ENCODE data around the gene FETUB. TPM values are rescaled to one million over a fixed set of nuclear protein-coding genes. Genes with fewer than 3 reads are reported as not detected.

FETUB gene
- total and polyA plus RNA-seq, 2 of the 4 experiments (the other 2 are of a cell fraction) = not detected

DNA sequence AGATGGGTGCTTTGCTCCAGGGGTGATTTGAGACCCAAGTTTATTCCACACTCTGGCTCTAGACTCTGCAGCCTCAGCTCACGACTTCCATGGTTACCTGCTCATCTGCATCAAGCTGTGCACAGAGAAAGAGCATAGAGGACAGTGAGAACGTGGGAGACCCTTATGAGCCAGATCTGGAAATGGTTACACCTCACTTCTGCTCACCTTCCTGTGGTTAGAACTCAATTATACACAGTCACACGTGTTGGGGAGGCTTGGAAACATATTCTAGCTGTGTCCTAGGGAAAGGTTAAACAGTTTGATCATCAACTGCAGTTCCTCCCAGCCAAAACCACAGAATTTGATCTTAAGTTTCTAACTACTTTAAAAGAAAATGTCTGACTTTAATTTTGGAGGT is 1.8 kb downstream of the FETUB start:
- Histone ChIP-seq H4K91ac (ENCODE audit: insufficient read depth, low read depth, low read length) (no peak overlapping the region), H2AFZ (replicated peaks; ENCODE audit: low read length, poor library complexity) (no peak overlapping the region), H2BK15ac (ENCODE audit: low read depth, low read length) (no peak overlapping the region), H3K9ac (ENCODE audit: low read depth, low read length) (no peak overlapping the region), H3K23ac (ENCODE audit: low read depth, low read length) (no peak overlapping the region), H3K4me2 (ENCODE audit: low read depth, low read length) (no peak overlapping the region), H3K18ac (ENCODE audit: low read depth, low read length) (no peak overlapping the region), H3K4me1 (ENCODE audit: control insufficient read depth, insufficient read depth, low read length) (no peaks in the 10 kb centered on the region), H4K8ac (ENCODE audit: low read depth in 2 of 2, low read length in 2 of 2) (no peak overlapping the region), H4K20me1 (ENCODE audit: insufficient read depth, low read length) (no peaks in the 10 kb centered on the region), H3K4ac (ENCODE audit: low read depth, low read length) (no peak overlapping the region), H3K9me3 (ENCODE audit: control insufficient read depth, insufficient read depth, low read length) (no peaks in the 10 kb centered on the region), H2AK5ac (ENCODE audit: low read depth, low read length) (no peak overlapping the region), H2AK9ac (replicated peaks; ENCODE audit: low read depth, low read length, poor library complexity) (no peak overlapping the region), H2BK20ac (ENCODE audit: low read depth, low read length) (no peak overlapping the region), H3K56ac (ENCODE audit: extremely low read depth, insufficient read depth, low read length) (no peak overlapping the region), H3K14ac (replicated peaks; ENCODE audit: low read depth, low read length) (no peak overlapping the region), H3K79me1 (ENCODE audit: low read depth in 1 of 2, low read length in 2 of 2) (no peaks in the 10 kb centered on the region), H3K4me3 (ENCODE audit: insufficient read depth, low read depth, low read length) (no peak overlapping the region), H4K5ac (ENCODE audit: low read depth, low read length) (no peak overlapping the region), H3K9me1 (ENCODE audit: insufficient read depth, low read length) (no peaks in the 10 kb centered on the region), H3K36me3 (ENCODE audit: control insufficient read depth, insufficient read depth, low read length) (no peaks in the 10 kb centered on the region), H3K27me3 (ENCODE audit: control insufficient read depth, insufficient read depth, low read length) (peaks cover 21% of the 10 kb centered on the region), H2BK120ac (ENCODE audit: low read depth, low read length) (no peak overlapping the region), H3K27ac (ENCODE audit: insufficient read depth, low read length) (no peak overlapping the region), H2BK5ac (ENCODE audit: low read depth, low read length, poor library complexity, severe bottlenecking) (no peak overlapping the region)
- dilution Hi-C loops (cut with HindIII; ENCODE audit: low sequenced_read_pairs, unreplicated experiment) (no loop called here), in situ Hi-C loops (cut with MboI; ENCODE audit: low sequenced_read_pairs) (no loop called here), intact Hi-C loops (cut with micrococcal nuclease) (no loop called here)
- CTCF ChIA-PET = no interaction called here
- DNase-seq (no peak), ATAC-seq (ENCODE audit: low read depth) (no peak)
- no CpG with 5 or more reads among the region's 3 CpGs for WGBS, 2 experiments (ENCODE audit: extremely low coverage in 2 of 2, insufficient read length in 1 of 2)
- no TSS peak for BruUV-seq (replicated peaks)
- POLR2A ChIA-PET (ENCODE audit: unreplicated experiment) = no interaction called here
- TF ChIP-seq CHD1 (IDR thresholded peaks at IDR 0.05; ENCODE audit: low read depth, low read length) (no peak), FOS (IDR thresholded peaks at IDR 0.05; ENCODE audit: low read depth, low read length) (no peak), POLR2A (IDR thresholded peaks at IDR 0.05; ENCODE audit: low read depth, low read length) (no peak), NFE2L2 (IDR thresholded peaks at IDR 0.05; ENCODE audit: low read depth, low read length) (no peak), MAFK (IDR thresholded peaks at IDR 0.05; ENCODE audit: low read depth, low read length) (no peak), RAD21 (IDR thresholded peaks at IDR 0.05; ENCODE audit: low read length) (no peak), RCOR1 (IDR thresholded peaks at IDR 0.05; ENCODE audit: insufficient replicate concordance, low read length) (no peak), MXI1 (IDR thresholded peaks at IDR 0.05; ENCODE audit: borderline replicate concordance, low read depth, low read length) (no peak), BHLHE40 (IDR thresholded peaks at IDR 0.05; ENCODE audit: low read depth, low read length) (no peak), RFX5 (IDR thresholded peaks at IDR 0.05; ENCODE audit: low read depth, low read length) (no peak), MAZ (IDR thresholded peaks at IDR 0.05; ENCODE audit: borderline replicate concordance, low read depth, low read length) (no peak), CEBPB (IDR thresholded peaks at IDR 0.05; ENCODE audit: low read depth, low read length) (no peak), SMC3 (IDR thresholded peaks at IDR 0.05; ENCODE audit: low read depth, low read length) (no peak)
- TF ChIP-seq, protein P1, sequence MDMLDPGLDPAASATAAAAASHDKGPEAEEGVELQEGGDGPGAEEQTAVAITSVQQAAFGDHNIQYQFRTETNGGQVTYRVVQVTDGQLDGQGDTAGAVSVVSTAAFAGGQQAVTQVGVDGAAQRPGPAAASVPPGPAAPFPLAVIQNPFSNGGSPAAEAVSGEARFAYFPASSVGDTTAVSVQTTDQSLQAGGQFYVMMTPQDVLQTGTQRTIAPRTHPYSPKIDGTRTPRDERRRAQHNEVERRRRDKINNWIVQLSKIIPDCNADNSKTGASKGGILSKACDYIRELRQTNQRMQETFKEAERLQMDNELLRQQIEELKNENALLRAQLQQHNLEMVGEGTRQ (IDR thresholded peaks at IDR 0.05; ENCODE audit: low read depth, low read length) = no peak

Data from IMR-90 (cell line).